K562 (cell line): ENCODE measurements around the gene TULP4.
"Not testable (repeated sequence)": the region's sequence is repeated elsewhere in the genome, so short reads cannot be mapped to it uniquely, and the experiment has no call there.

ENCODE experiments used
- BCL6 ChIP-seq: fragments of 250-450 bp; sonication (Bioruptor Pico); IDR thresholded peaks from 2 replicates; pipeline ENCODE4 v1.4.0; 2020
- CTCF ChIP-seq, 3 experiments: IDR thresholded peaks in 2 of 3; conservative IDR thresholded peaks in 1 of 3; 2 replicates each; pipeline ENCODE4 v1.5.1; 2011 to 2012; ENCODE audit warnings: low read length in 3 of 3, mild to moderate bottlenecking in 3 of 3, control low read depth in 2 of 3, improper control_type of control experiment in 1 of 3, inconsistent platforms in 1 of 3, low read depth in 1 of 3, mixed read lengths in 1 of 3, moderate library complexity in 1 of 3; ENCODE audit not compliant: insufficient read depth in 2 of 3
- ELK3 ChIP-seq: fragments of 450-650 bp; formaldehyde crosslinking; IDR thresholded peaks from 2 replicates; pipeline ENCODE4 v1.4.0; 2020; ENCODE audit warnings: mild to moderate bottlenecking
- GATAD2A ChIP-seq: fragments of 450-650 bp; IDR thresholded peaks from 2 replicates; pipeline ENCODE4 v1.6.1; 2017
- HMG20B ChIP-seq: fragments of 250-450 bp; sonication (Bioruptor Pico); IDR thresholded peaks from 2 replicates; pipeline ENCODE4 v1.5.0; 2021; ENCODE audit warnings: mild to moderate bottlenecking
- MAX ChIP-seq: sonication (generic); formaldehyde crosslinking; IDR thresholded peaks from 2 replicates; pipeline ENCODE4 v1.9.0; 2022; ENCODE audit warnings: mild to moderate bottlenecking, missing genetic modification reagents
- MTA3 ChIP-seq: fragments of 450-650 bp; formaldehyde crosslinking; IDR thresholded peaks from 2 replicates; pipeline ENCODE4 v1.6.1; 2017; ENCODE audit warnings: mild to moderate bottlenecking, borderline replicate concordance
- TF ChIP-seq, protein P1 (sequence below): sonication (generic); formaldehyde crosslinking; IDR thresholded peaks from 2 replicates; pipeline ENCODE4 v1.4.0; 2020; ENCODE audit warnings: mild to moderate bottlenecking, missing genetic modification reagents

GRCh38 chr6:158470023-158470422 is 157.8 kb downstream of the TULP4 start:
- TF ChIP-seq GATAD2A; ELK3; MAX (CRISPR knock-in tag); HMG20B (CRISPR knock-in tag); CTCF (IDR thresholded peaks at IDR 0.05 in 2 of 3, conservative IDR thresholded peaks at IDR 0.05 in 1 of 3; ENCODE audit: insufficient read depth in 2 of 3, low read depth in 1 of 3, low read length in 3 of 3); MTA3; BCL6: not testable (repeated sequence)
- TF ChIP-seq, protein P1, sequence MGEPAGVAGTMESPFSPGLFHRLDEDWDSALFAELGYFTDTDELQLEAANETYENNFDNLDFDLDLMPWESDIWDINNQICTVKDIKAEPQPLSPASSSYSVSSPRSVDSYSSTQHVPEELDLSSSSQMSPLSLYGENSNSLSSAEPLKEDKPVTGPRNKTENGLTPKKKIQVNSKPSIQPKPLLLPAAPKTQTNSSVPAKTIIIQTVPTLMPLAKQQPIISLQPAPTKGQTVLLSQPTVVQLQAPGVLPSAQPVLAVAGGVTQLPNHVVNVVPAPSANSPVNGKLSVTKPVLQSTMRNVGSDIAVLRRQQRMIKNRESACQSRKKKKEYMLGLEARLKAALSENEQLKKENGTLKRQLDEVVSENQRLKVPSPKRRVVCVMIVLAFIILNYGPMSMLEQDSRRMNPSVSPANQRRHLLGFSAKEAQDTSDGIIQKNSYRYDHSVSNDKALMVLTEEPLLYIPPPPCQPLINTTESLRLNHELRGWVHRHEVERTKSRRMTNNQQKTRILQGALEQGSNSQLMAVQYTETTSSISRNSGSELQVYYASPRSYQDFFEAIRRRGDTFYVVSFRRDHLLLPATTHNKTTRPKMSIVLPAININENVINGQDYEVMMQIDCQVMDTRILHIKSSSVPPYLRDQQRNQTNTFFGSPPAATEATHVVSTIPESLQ (CRISPR knock-in tag), result not testable (repeated sequence)
